Smooth muscle cell of the pulmonary artery (primary cell): ENCODE measurements around the gene BCAS1. TPM values are rescaled to one million over a fixed set of nuclear protein-coding genes. Genes with fewer than 3 reads are reported as not detected.

Experiments used
- total RNA-seq: library from RNA; depleted of rRNA; stranded (reverse); fragments of >200 nt; gene quantifications from 2 replicates; pipeline ENCODE4 v1.2.3, GENCODE V29; 2014

BCAS1 gene
- total RNA-seq, result not detected in 2 replicates

GRCh38 chr20:54070187-54070987 is at the start of gene BCAS1:
TSS of gene BCAS1 (minus strand) at chr20:54070594. CDS start at chr20:54058718, 11,876 bp downstream.

Other genes with a start within 250 kb of the BCAS1 start
- gene CYP24A1, start 103.4 kb upstream of the BCAS1 start, total RNA-seq, result 0.20 and 0.26 TPM in 2 replicates
- 31.9 and 56.2 TPM in 2 replicates for gene PFDN4, start 137.5 kb upstream of the BCAS1 start, total RNA-seq